Measurements from ENCODE around the gene CAMTA2.

- no peak for TF ChIP-seq EP300 (IDR thresholded peaks at IDR 0.05; ENCODE audit: low read depth)
- TF ChIP-seq POLR2AphosphoS5 (IDR thresholded peaks at IDR 0.05), result peak; percentile 64 to 88 (median 78)
Observed at GRCh38 chr17:4997302-4998026, 10.0 kb upstream of the CAMTA2 start, which contains the start of the genes INCA1 and KIF1C.
